ENCODE data around the gene KRT8. TPM values are rescaled to one million over a fixed set of nuclear protein-coding genes. Genes with fewer than 3 reads are reported as not detected.
A peak's percentile ranks its signal among the peaks of the same experiment; 100 is the strongest.

Gene KRT8
- total and polyA plus RNA-seq, 2 of the 13 experiments (the other 11 are each of a cell fraction or from before 2014, with no cell fraction given), result 498 to 718 TPM

- Histone ChIP-seq H3K4me1 (ENCODE audit: insufficient read depth, low read length) (peaks cover 22% of the 10 kb centered on the region), H3K27ac (ENCODE audit: extremely low read length, insufficient read depth, low read length) (no peak overlapping the region), H3K27me3 (ENCODE audit: control insufficient read depth in 1 of 2, insufficient read depth in 2 of 2, low read length in 2 of 2) (no peaks in the 10 kb centered on the region), H3K79me2 (ENCODE audit: insufficient read depth, low read length) (no peaks in the 10 kb centered on the region), H2AFZ (ENCODE audit: low read length) (no peak overlapping the region), H4K20me1 (ENCODE audit: insufficient read depth, low read length) (no peaks in the 10 kb centered on the region), H3K4me3 (replicated peaks in 1 of 3; ENCODE audit: insufficient read depth in 1 of 3, low read depth in 2 of 3, low read length in 3 of 3) (no peak overlapping the region), H3K9me3 (ENCODE audit: low read length) (no peaks in the 10 kb centered on the region), H3K9ac (ENCODE audit: insufficient read depth, low read depth, low read length) (no peak overlapping the region), H3K4me2 (ENCODE audit: low read depth, low read length) (no peak overlapping the region), H3K36me3 (replicated peaks in 1 of 2; ENCODE audit: control insufficient read depth in 1 of 2, insufficient read depth in 2 of 2, low read length in 2 of 2) (no peaks in the 10 kb centered on the region)
- ChIA-PET POLR2A (no interaction called here), CTCF (ENCODE audit: low intra/inter-chr PET ratio, low total read pairs) (interaction anchor here (1.6 to 1.8 kb wide), 2 partner anchors 14 to 150 kb away, joined by 4 to 8 read pairs; no protein-coding TSS in a partner anchor)
- intact Hi-C loops (cut with micrococcal nuclease; ENCODE audit: unreplicated experiment) (loop anchor here (1.0 kb wide), 1 partner anchor 150 kb away; no protein-coding TSS in a partner anchor), in situ Hi-C loops (cut with HindIII; ENCODE audit: extremely low pct_ligation_motif_present, low pct_unique_long_range_greater_than_20kb) (loop anchor here (5.0 to 10.0 kb wide), 2 partner anchors 151 to 283 kb away; no protein-coding TSS in a partner anchor)
- ATAC-seq (peak; percentile 82), FAIRE-seq (peak; percentile 76), DNase-seq (ENCODE audit: low spot score) (peak; percentile 56)
- no TSS peak for BruUV-seq (replicated peaks)
- WGBS (ENCODE audit: low lambda C conversion rate), result 35% methylated on average over 10 of the region's 10 CpGs
- TF ChIP-seq THRA (CRISPR knock-in tag; IDR thresholded peaks at IDR 0.05; ENCODE audit: borderline replicate concordance) (no peak), ESRRA (CRISPR knock-in tag; IDR thresholded peaks at IDR 0.05; ENCODE audit: low read depth) (no peak), FOXA3 (CRISPR knock-in tag; IDR thresholded peaks at IDR 0.05) (no peak), MTF2 (CRISPR knock-in tag; IDR thresholded peaks at IDR 0.05; ENCODE audit: borderline replicate concordance) (no peak), KLF15 (CRISPR knock-in tag; IDR thresholded peaks at IDR 0.05; ENCODE audit: borderline replicate concordance) (no peak), KDM5B (CRISPR knock-in tag; IDR thresholded peaks at IDR 0.05; ENCODE audit: borderline replicate concordance) (0 out of 2 replicates have a peak, but pooled peaks have one; percentile 38), POLR2A (IDR thresholded peaks at IDR 0.05; ENCODE audit: insufficient read depth in 1 of 2, low read depth in 2 of 2, low read length in 2 of 2) (no peak), ZNF317 (CRISPR knock-in tag; IDR thresholded peaks at IDR 0.05) (no peak), ZFYVE20 (CRISPR knock-in tag; IDR thresholded peaks at IDR 0.05; ENCODE audit: borderline replicate concordance, low read depth) (no peak), MED1 (CRISPR knock-in tag; IDR thresholded peaks at IDR 0.05) (no peak), FOXJ3 (CRISPR knock-in tag; IDR thresholded peaks at IDR 0.05; ENCODE audit: borderline replicate concordance) (no peak), ZNF503 (CRISPR knock-in tag; IDR thresholded peaks at IDR 0.05) (no peak), ETV6 (CRISPR knock-in tag; conservative IDR thresholded peaks at IDR 0.05) (no peak), ZNF430 (CRISPR knock-in tag; IDR thresholded peaks at IDR 0.05) (no peak), SRY (CRISPR knock-in tag; IDR thresholded peaks at IDR 0.05) (no peak), CTCF (CRISPR knock-in tag; IDR thresholded peaks at IDR 0.05) (peak; percentile 87), FOXC1 (CRISPR knock-in tag; IDR thresholded peaks at IDR 0.05; ENCODE audit: borderline replicate concordance) (no peak), SMAD3 (CRISPR knock-in tag; IDR thresholded peaks at IDR 0.05) (0 out of 2 replicates have a peak, but pooled peaks have one; percentile 41)
These were observed 39.6 kb downstream of the KRT8 start for GRCh38 chr12:52865090-52865944.
